ENCODE results near the gene CD28.
A peak's percentile ranks its signal among the peaks of the same experiment; 100 is the strongest.
"Not testable (repeated sequence)": the region's sequence is repeated elsewhere in the genome, so short reads cannot be mapped to it uniquely, and the experiment has no call there.

Gene CD28

DNA sequence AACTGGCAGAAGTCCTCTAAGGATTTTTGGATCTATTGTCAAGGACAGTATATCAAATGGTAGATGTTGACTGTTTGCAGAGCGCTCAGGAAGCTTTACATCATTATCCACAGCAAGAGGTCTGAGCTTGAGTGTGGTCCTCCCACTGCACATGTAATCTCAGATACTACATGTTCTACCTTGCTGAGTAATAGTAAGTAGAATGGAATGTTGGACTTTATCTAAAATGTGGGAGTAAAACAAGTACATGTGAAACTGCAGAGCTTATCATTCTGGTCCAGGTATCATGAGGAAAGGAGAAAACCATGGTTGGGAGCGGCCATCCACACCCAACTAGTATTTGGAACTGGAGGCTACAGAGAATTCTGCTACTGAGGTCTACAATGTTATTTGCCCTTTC is 19.3 kb upstream of the CD28 start:
- DNase-seq: no peak

DNA sequence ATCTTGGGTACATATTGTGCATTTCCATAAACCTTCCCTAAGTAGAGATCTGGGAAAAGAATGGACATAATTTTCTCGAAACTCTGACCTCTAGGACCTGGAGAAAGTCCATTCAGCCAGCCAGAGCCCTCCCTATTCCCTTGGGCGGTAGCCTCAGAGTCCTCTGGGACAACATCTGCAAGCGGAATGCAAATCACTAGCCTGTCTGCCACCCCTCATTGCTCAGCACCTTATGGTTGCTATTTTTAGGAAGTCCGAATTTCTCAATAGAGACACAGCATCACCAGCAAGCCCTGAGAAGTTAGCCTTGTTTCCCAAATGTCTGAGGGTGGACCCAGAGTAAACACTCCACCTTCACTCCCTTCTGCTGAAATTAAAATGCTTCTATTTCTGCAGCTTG is 17.6 kb upstream of the CD28 start:
- DNase-seq: peak; percentile 42

DNA sequence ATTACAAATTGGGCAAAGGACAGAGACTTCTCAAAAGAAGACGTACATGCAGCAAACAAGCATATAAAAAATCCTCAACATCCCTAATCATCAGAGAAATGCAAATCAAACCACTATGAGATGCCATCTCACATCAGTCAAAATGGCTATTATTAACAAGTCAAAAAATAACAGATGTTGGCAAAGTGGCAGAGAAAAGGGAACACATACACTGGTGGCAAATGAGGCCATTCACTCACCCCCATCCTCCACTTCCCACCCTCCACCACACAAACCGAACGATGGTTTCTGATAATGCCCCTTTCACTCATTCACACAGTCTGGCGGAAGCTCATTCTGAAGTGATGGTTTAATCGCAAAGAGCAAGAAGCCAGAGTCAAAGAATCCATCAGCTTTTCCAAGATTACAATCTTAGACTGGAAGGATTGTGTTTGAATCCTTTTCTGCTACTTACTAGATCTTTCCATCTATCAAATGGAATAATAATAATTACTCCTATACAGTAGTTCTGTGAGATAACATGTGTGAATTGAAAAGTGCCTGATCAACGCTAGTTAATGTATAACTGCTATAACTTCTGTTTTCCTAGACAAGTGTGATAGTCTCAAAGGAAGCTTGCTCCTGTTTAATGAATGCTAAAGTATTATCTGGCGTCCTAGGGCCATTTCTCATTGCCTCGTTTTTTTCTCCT is 16.9 kb upstream of the CD28 start:
- no peak for DNase-seq

DNA sequence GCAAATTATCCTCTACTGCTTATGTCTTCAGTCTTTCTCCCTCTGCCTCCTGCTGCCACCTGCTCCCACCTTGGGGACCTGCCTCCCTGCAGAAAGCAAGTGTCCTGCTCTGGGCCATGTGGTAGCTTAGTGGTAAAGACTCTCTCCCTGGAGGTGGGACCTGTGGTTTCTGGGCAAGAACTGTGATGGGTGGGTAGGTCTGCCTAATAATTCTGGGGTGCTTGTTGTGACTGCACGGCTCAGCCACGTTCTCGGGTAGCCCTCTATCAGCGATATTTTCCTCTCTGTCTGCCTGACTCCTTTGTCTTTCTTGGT is 16.4 kb upstream of the CD28 start:
- DNase-seq: no peak

DNA sequence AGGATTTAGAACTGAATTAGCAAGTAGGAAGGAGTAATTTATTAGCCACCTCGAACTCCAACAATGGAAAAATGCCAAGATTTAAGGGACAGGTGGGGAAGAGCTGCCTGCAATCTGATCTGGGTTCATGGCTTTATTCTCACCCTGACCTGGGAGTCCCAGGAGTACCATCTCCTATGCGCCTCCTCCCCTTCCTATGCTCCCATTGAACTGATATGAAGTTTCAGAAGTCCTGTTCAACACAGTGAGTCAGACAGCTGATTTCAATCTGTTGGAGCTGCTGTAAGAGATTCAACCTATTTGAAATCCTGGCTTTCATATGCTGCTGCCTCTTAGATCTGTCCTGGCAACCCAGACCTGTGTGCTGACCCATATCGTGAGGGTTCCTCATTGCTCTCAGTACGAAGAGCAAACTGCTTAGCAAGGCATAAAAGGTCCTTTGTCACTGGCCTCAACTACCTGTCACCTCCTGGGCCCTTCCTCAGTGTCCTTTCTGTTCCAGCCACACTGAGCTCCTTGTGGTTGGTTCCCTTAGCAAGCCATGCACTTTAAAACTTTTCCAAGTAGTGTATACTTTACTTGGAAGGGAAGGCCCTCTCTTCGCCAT is 15.9 kb upstream of the CD28 start:
- no peak for DNase-seq

DNA sequence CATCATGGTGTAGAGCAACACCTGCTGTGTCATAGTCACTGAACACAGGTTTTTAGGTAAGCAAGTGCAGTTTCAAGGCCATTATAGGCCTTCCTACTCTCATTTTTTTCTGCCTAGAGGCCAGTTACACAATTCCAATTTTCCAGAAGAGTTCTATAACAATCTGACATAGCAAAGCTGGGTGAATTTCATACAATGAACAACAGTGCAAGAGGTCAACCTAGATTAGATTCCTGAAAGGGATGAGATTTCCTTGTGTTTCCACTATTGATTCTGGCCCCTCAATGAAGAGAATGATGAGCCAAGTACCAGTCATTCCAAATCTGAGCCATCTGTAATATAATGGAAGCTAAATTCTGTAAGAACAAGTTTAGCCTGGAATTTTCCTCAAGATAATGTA is 15.3 kb upstream of the CD28 start:
- no peak for DNase-seq

DNA sequence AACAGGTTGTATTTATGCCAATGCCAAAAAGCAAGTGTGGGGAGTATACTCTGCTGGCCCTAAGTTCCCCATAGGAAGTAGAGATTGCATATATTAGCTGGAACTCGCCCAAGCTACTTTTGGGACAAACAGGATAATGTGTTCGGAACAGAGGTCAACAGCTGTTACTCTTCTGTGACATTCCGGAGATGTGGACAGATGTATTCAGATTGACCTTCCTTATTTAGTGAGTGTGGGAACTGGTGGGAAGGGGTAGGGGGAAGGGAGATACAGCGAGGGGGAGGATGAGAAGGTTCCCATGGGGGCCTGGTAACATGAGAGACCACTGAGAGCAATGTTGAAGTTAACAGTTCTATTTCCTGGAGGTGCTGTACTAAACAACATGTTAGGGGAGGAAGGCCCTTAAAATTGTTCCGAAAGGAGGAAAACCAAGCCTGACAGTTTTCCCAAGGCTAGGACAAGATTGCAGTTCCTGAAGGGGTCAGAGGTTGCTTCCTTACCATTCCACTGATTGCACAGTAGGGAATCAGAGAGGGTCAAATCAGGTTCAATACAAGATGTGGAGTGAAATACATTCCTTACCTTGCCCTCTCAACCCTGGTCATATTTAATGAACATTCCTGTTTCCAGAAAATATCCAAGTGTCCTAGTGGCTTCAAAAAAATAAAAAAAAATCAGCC is 14.3 kb upstream of the CD28 start:
- no peak for DNase-seq

DNA sequence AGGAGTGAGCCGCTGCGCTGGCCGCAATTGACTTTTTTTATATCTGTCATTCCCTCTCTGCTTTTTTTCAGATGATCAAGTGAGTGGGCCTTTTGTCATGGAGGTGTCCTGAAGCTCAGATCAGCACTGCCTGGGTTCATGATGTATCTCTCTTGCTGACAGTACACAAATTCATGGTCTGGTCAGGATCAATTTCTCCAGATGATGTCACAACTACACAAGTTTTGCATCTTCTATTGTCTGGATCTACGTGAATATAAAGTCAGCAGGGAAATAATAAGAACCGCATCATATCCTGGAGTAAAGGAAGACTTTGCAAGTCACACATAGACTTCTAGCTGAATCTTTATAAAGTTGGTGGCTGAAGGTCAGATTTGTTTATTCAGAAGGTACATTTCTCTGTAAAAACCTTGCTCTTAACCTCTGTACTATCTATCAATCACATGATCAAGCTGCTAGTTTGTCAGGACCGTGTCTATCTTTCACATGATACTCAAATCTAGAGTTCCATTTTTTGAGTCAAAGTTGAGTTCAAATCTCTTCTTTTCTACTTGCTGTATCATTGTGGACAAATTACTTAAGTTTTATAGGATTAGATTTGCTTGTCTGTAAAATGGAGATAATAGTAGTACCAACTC is 13.1 kb upstream of the CD28 start:
- DNase-seq: no peak

DNA sequence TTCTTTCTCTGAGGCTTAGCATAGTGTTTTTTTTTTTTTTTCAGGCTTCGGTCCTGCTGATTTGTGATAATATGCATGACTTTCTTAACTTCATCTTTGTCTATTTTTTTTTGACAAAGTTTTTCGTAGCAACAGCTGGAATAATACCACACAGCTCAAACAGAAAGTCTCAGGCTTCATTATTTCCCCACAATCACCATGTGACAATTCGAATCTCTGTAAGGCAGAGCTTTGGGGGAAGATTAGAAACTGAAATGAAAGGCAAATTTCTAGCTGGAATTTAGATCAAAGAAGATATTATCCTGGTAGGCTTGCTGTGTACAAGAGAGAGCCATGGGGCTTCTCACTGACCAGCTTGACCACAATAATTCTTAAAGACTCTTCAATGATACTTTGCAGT is 12.2 kb upstream of the CD28 start:
- DNase-seq: no peak

DNA sequence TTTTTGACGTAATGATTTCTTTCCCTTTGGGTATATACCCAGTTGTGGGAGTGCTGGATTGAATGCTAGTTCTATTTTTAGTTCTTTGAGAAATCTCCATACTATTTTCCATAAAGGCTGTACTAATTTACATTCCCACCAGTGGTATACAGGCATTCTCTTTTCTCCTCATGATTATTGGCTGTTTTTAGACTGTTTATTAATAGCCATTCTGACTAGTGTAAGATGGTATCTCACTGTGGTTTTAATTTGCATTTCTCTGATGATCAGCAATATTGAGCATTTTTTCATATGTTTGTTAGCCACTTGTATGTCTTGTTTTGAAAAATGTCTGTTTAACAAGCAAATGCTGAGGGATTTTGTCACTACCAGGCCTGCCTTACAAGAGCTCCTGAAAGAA is 9.2 kb upstream of the CD28 start:
- DNase-seq: no peak

DNA sequence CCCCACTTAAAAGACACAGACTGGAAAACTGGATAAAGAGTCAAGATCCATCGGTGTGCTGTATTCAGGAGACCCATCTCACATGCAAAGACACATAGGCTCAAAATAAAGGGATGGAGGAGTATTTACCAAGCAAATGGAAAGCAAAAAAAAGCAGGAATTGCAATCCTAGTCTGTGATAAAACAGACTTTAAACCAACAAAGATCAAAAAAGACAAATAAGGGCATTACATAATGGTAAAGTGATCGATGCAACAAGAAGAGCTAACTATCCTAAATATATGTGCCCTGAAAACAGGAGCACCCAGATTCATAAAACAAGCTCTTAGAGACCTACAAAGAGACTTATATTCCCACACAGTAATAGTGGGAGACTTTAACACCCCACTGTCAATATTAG is 8.7 kb upstream of the CD28 start:
- DNase-seq: not testable (repeated sequence)

DNA sequence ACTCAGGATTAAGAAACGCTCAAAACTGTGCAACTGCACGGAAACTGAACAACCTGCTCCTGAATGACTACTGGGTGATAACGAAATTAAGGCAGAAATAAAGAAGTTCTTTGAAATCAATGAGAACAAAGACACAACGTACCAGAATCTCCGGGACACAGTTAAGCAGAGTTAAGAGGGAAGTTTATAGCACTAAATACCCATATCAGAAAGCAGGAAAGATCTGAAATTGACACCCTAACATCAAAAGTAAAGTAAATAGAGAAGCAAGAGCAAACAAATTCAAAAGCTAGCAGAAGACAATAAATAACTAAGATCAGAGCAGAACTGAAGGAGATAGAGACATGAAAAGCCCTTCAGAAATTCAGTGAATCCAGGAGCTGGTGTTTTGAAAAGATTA is 8.0 kb upstream of the CD28 start:
- DNase-seq: not testable (repeated sequence)

DNA sequence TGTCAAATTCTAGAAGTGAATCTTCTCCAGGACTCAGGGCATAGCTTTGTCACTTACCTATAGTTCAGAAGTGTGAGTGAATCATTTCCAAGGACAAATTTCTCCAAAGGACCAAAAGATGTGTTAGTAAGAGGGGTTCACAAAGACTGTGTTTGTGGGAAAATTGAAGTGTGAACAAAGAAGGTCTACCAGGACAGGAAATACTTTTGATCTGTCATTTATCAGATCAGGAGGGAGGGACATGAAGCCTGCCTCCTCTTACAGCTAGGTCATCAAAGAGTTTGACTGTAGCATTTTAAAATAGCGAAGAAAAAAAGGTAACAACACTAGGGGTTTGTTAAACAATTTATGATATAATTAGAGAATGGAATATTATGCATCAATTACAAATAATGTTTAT is 2.0 kb upstream of the CD28 start:
- DNase-seq: no peak

DNA sequence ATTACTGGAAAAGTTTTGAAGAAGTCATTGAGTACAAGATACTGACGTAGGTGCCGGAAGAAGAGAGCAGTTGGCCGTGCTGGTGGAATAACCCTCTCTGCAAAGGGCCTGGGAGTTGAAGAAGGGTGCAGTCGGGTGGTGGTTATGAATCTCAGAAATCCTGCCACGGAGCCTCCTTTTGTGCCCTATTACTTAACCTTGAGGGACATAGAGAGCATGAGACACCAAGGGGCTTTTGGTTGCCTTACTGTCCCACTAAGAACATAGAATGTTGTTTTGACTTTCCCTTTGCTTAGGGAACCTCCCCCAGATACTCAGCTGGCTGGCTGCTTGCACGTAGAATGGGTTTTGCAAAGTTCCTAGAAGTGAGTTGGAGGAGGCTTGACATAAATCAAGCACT is 1.3 kb upstream of the CD28 start:
- no peak for DNase-seq

DNA sequence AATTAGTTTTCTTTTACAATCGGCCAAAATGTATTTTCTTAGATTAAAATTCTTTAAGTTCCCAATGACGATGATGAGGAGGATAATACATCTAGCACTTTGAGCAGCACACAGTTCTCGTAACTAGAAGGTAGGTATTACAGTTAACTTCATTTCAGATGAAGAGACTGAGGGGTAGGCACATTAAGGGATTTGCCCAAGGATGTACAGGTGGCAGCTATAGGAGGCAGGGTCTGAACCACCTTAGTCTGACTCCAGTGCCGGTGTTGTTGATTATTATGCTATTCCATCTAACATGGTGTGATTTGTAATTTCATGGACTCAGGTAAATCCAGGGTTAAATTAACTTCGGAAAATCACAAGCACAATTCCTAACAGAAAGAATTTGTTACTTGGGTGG is 1.1 kb downstream of the CD28 start:
- DNase-seq: no peak

DNA sequence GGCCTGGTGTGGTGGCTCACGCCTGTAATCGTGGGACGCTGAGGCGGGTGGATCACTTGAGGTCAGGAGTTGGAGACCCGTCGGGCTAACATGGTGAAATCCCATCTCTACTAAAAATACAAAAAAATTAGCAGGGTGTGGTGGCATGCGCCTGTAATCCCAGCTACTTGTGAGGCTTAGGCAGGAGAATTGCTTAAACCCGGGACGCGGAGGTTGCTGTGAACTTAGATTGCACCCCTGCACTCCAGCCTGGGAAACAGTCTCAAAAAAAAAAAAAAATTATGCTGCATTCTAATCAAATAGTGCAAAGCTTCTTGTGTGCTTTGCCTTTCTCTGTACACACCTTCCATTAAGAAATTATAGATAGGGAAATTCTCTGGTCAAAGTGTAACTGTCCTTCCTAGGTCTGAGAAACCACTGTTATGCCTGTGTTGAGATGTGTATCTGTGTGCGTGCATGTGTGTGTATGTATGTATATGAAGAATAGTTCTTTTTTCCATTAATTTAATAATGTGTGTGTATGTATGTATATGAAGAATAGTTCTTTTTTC is 2.5 kb downstream of the CD28 start:
- DNase-seq: no peak

DNA sequence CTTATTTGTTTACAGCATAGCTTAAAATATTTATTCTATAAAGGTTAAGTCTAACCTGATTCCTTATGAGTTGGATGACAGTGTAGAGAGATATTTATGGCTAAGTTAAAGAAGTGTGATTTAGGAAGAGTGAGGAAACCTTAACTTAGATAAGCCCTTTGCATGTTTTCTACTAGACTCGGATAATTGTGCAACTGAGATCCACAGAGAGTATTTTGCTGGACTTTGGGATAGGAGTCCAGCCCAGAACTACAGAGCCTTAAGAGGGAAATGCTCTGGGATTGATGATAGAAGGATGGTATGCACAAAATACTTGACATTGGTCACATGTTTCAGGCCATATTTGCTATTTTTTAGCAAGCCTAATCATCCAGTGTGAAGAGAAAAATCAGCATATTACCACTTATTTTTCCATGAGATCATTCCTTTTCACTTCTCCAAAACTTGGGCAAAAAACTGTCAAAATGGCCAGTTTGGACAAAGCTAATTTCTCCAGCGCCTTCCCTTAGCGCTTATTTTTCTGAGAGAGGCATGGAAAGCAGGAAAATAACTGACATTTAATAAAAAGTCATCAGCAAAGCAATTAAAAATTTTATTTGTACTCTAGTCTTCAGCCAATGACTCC is 3.1 kb downstream of the CD28 start:
- DNase-seq: no peak

DNA sequence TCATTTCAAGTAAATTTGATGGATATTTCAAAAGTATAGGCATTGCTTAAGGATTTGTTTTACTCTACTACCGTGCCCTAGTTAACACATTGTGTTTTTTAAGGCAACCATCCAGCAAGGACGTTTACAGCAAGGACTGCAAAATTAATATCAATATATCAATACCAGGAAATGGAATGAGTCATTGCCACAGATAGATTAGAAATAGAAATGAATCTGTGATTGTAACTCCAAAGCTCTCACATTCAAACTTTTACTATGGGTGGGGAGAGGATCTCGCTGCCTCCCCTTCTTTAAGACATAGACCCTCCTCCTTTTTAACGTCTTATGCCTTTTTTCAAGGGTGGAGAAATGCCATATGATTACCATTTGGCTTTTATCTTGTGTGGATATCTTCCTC is 3.8 kb downstream of the CD28 start:
- no peak for DNase-seq

DNA sequence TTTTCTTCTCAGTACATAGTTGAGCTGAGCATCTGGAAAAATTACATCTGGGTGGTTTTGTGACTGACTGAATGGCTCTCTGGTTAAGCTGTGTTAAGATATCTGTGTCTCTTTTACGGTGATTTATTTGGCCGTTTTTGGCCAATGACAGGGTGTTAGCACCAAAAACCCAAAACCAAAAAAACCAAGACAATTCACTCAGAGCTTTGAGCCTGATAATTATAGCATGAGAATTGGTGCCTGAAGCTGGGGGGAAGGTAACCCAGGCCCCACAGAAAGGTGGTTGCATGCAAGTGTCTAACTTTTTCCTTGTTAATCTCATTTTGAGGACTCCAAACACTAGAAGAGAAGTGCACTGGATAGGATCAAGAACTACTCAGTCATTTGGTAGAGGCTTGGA is 4.5 kb downstream of the CD28 start:
- no peak for DNase-seq

DNA sequence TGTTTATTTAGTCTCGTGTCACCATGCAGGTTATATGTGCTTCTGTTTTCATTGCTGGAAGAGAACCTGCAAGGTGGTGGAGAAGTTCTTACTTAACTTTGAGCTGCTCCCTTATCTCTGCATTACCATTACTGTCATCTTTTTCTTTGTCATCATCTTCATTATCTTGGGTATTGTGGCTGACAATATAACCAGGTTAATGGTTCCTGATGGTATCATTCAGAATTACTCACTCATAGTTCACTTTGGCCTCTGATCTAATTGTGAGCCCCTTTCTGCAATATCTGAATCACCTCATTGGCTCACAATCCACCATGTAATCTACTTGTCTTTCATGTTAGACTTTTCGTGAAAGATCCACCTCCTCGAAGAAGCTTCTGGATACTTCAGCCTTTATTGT is 5.0 kb downstream of the CD28 start:
- no peak for DNase-seq

DNA sequence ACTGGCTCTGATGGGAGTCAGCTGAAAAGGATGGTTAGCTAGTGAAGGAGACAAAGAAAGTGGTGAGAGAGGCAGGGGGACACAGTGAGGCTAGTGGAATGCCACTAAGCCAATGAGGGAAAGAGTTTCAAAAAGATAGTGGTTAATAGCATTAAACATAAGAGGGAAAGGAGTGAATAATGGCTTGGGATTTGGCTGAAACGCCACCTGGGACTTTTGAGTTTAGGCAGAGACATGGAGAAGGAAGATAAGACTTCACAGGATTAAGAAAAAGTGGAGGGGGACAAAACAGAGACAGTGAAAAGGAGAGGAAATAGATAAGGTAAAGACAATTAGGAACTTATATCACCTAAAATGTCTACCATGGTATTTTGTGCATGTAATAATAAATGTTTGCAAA is 6.9 kb downstream of the CD28 start:
- DNase-seq: no peak

DNA sequence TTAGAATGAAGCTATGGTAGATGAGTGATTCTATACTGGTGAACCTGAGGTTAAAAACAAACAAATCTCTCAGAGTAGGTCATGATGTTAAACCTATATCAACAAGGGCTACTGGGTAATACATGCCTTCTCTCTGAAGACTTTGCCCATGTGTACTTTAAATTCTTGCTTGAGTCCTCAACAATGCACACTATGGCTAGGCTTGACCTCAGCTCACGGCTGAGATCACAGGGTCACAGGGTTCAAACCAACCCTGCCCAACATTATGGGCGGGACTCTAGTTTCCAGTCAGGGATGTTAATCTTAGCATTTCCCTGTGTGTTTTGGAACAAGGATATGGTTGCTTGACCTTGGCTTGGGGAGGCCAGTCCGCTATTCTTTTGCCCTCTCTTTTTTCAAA is 7.7 kb downstream of the CD28 start:
- no peak for DNase-seq

DNA sequence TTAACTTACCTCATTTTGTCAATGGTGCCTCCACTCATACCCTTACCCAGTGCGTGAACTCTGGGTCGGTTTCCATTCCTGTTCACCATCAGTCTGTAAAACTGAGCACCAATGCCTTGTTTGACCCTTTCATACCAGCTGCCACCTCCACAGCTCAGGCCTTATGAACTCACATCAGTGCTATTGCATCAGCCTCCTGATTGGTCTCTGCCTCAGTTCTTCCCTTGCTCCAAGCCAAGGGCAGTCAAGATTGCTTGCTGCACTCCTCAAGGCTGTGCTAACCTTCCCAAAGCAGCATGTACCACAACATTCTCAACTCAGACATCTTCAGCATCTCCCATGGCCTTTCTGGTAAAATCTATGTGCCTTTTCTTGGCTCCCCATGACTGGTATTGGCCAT is 9.3 kb downstream of the CD28 start:
- DNase-seq: no peak
